Smooth muscle cell (in vitro differentiated cells): ENCODE data around the gene USP21. TPM values are rescaled to one million over a fixed set of nuclear protein-coding genes. Genes with fewer than 3 reads are reported as not detected.
A peak's percentile ranks its signal among the peaks of the same experiment; 100 is the strongest.

Experiments used
- DNase-seq: peaks from one replicate; lab custom pipeline; 2025; ENCODE audit not compliant: unreplicated experiment; lab: John Stamatoyannopoulos, UW
- H2AFZ ChIP-seq: fragments of 200-600 bp; sonication (generic); 2 replicates; pipeline ENCODE4 v1.6.0; 2016; ENCODE audit warnings: antibody characterized with exemption, low read depth, mild to moderate bottlenecking
- H3F3A ChIP-seq: fragments of 200-600 bp; sonication (generic); 2 replicates; pipeline ENCODE4 v1.6.0; 2017; ENCODE audit warnings: antibody characterized with exemption, low read depth
- H3K27ac ChIP-seq: fragments of 200-600 bp; sonication (generic); 2 replicates; pipeline ENCODE4 v1.5.1; 2016; ENCODE audit warnings: low read depth, mild to moderate bottlenecking
- H3K27me3 ChIP-seq: fragments of 200-600 bp; sonication (generic); 2 replicates; pipeline ENCODE4 v1.6.1; 2016; ENCODE audit warnings: low read depth, mild to moderate bottlenecking
- H3K36me3 ChIP-seq: fragments of 200-600 bp; sonication (generic); 2 replicates; pipeline ENCODE4 v1.5.1; 2016; ENCODE audit warnings: low read depth
- H3K4me1 ChIP-seq: fragments of 200-600 bp; sonication (generic); 2 replicates; pipeline ENCODE4 v1.5.1; 2016; ENCODE audit warnings: low read depth
- H3K4me2 ChIP-seq: fragments of 200-600 bp; sonication (generic); 2 replicates; pipeline ENCODE4 v1.6.0; 2016; ENCODE audit warnings: mild to moderate bottlenecking
- H3K4me3 ChIP-seq: fragments of 200-600 bp; sonication (generic); 2 replicates; pipeline ENCODE4 v1.5.1; 2016; ENCODE audit warnings: mild to moderate bottlenecking
- H3K79me2 ChIP-seq: fragments of 200-600 bp; sonication (generic); 2 replicates; pipeline ENCODE4 v1.6.0; 2016; ENCODE audit warnings: low read depth, mild to moderate bottlenecking
- H3K9ac ChIP-seq: fragments of 200-600 bp; sonication (generic); 2 replicates; pipeline ENCODE4 v1.6.0; 2016; ENCODE audit warnings: low read depth
- H3K9me3 ChIP-seq: fragments of 200-600 bp; sonication (generic); replicated peaks from 2 replicates; pipeline ENCODE4 v1.5.1; 2016; ENCODE audit warnings: low read depth
- H4K20me1 ChIP-seq: fragments of 200-600 bp; sonication (generic); 2 replicates; pipeline ENCODE4 v1.6.0; 2016; ENCODE audit warnings: low read depth
- WGBS: methylation state at CpG from one replicate; pipeline ENCODE4 v1.1.7; 2016; ENCODE audit warnings: low lambda C conversion rate; 5-methylcytosine and 5-hydroxymethylcytosine counted together
- polyA plus RNA-seq: library from polyadenylated mRNA; unstranded; fragments of >200 nt; fragmentation: Nextera tagmentation; extraction: Ambion mirVana; gene quantifications from 2 replicates; pipeline ENCODE4 v1.2.1, GENCODE V29; 2016
- small RNA-seq: library from RNA; depleted of rRNA; stranded (forward); fragments of <200 nt; gene quantifications from one replicate; pipeline ENCODE3, GENCODE V24; 2014
- total RNA-seq: library from RNA; depleted of rRNA; stranded (reverse); fragments of >200 nt; gene quantifications from 2 replicates; pipeline ENCODE4 v1.2.3, GENCODE V29; 2014
- TF ChIP-seq, protein P1 (sequence below): fragments of 200-600 bp; sonication (generic); IDR thresholded peaks from 2 replicates; pipeline ENCODE4 v1.5.1; 2017; ENCODE audit warnings: borderline replicate concordance, mild to moderate bottlenecking, antibody characterized with exemption; ENCODE audit not compliant: insufficient read depth, poor library complexity, severe bottlenecking

The USP21 gene
- total and polyA plus RNA-seq, 2 experiments from 2014 or later = 10.7 to 25.4 TPM

DNA sequence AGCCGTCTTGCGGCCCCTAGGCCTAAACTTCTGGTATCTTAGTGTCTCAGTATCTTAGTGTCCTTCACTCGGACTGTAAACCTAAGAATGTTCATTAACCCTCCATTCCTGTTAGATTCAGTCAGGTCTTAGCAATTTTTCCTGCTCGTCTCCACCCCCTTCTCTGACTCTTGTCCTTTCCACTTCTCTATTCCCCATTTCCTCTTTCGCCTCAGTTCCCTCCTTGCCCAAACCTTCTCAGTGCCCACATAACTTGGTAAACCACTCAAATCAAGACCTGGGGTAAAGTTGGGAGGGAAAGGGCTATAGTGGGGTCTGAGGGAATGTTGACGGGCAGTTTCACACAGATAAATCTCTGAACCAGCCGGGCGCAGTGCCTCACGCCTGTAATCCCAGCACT lies 55.1 kb downstream of the USP21 start:
- no peaks in the 10 kb centered on the region for H3K27me3 ChIP-seq
- H2AFZ ChIP-seq = no peak overlapping the region
- H3K9me3 ChIP-seq = no peaks in the 10 kb centered on the region
- H3K4me3 ChIP-seq = no peak overlapping the region
- no peak overlapping the region for H3K27ac ChIP-seq
- peaks cover 29% of the 10 kb centered on the region for H3K36me3 ChIP-seq
- H3F3A ChIP-seq = peaks cover 15% of the 10 kb centered on the region
- H3K4me2 ChIP-seq = no peak overlapping the region
- H3K4me1 ChIP-seq = peaks cover 13% of the 10 kb centered on the region
- H3K79me2 ChIP-seq = no peaks in the 10 kb centered on the region
- DNase-seq = no peak
- no peak overlapping the region for H3K9ac ChIP-seq
- H4K20me1 ChIP-seq = peaks cover 3% of the 10 kb centered on the region
- TF ChIP-seq, protein P1, sequence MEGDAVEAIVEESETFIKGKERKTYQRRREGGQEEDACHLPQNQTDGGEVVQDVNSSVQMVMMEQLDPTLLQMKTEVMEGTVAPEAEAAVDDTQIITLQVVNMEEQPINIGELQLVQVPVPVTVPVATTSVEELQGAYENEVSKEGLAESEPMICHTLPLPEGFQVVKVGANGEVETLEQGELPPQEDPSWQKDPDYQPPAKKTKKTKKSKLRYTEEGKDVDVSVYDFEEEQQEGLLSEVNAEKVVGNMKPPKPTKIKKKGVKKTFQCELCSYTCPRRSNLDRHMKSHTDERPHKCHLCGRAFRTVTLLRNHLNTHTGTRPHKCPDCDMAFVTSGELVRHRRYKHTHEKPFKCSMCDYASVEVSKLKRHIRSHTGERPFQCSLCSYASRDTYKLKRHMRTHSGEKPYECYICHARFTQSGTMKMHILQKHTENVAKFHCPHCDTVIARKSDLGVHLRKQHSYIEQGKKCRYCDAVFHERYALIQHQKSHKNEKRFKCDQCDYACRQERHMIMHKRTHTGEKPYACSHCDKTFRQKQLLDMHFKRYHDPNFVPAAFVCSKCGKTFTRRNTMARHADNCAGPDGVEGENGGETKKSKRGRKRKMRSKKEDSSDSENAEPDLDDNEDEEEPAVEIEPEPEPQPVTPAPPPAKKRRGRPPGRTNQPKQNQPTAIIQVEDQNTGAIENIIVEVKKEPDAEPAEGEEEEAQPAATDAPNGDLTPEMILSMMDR = no peak
- 95% methylated on average over 9 of the region's 9 CpGs for WGBS

DNA sequence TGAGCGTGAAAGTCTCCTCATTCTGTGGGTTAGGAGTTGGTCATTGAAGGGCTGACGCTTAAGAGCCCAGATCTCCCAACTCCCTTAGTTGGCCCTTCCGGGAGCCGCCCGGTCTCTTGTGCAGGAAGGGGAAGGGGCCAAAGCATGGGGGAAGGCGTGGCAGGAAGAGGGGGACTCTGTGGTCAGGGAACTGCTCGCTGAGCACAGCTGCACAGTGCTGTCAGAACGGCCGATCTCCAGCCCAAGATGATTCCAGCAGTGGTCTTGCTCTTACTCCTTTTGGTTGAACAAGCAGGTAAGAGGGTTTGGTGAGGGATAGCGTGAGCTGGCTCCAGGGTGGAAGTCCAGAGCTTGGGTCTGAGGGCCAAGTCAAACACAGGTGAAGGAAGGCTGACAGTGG lies 55.8 kb downstream of the USP21 start, which contains the start of gene FCER1G:
TSS of gene FCER1G (plus strand) at position 220 of the 400 bp plus-strand sequence. CDS start at position 247, 27 bp downstream.
- Histone ChIP-seq H3K4me2 (peak within 1 kb of the TSS; percentile 79), H3K27me3 (no peaks in the 10 kb centered on the region), H3K9me3 (no peaks in the 10 kb centered on the region), H3K4me1 (peaks cover 13% of the 10 kb centered on the region), H4K20me1 (no peaks in the 10 kb centered on the region), H3K79me2 (no peaks in the 10 kb centered on the region), H3K36me3 (peaks cover 27% of the 10 kb centered on the region), H2AFZ (no peak within 1 kb of the TSS), H3K27ac (peak within 1 kb of the TSS; percentile 92), H3K9ac (no peak within 1 kb of the TSS), H3K4me3 (no peak within 1 kb of the TSS), H3F3A (peaks cover 15% of the 10 kb centered on the region)
- 93% methylated on average over 10 of the region's 10 CpGs for WGBS
- no peak for DNase-seq
- TF ChIP-seq, protein P1 = no peak

Small RNAs within 50 kb of the gene (small RNA-seq; reads per million reads assigned to genes)
- not detected for gene RF01225

Other genes with a start within 250 kb of the USP21 start
- gene ITLN2, start 204.7 kb upstream of the USP21 start, total RNA-seq = not detected in 2 replicates
- not detected in 2 replicates for gene ITLN2, start 204.7 kb upstream of the USP21 start, polyA plus RNA-seq
- gene F11R, start 138.3 kb upstream of the USP21 start, total RNA-seq = 57.8 and 62.5 TPM in 2 replicates
- 26.4 and 35.6 TPM in 2 replicates for gene F11R, start 138.3 kb upstream of the USP21 start, polyA plus RNA-seq
- gene TSTD1, start 120.5 kb upstream of the USP21 start, total RNA-seq = 11.5 and 48.0 TPM in 2 replicates
- gene TSTD1, start 120.5 kb upstream of the USP21 start, polyA plus RNA-seq = 26.0 and 63.2 TPM in 2 replicates
- gene USF1, start 113.5 kb upstream of the USP21 start, total RNA-seq = 47.0 and 51.7 TPM in 2 replicates
- 18.2 and 20.0 TPM in 2 replicates for gene USF1, start 113.5 kb upstream of the USP21 start, polyA plus RNA-seq
- gene ARHGAP30, start 89.6 kb upstream of the USP21 start, total RNA-seq = 0.90 and 1.2 TPM in 2 replicates
- gene ARHGAP30, start 89.6 kb upstream of the USP21 start, polyA plus RNA-seq = 0.13 and 1.1 TPM in 2 replicates
- gene NECTIN4, start 69.9 kb upstream of the USP21 start, total RNA-seq = 18.2 and 27.6 TPM in 2 replicates
- gene NECTIN4, start 69.9 kb upstream of the USP21 start, polyA plus RNA-seq = 12.7 and 32.8 TPM in 2 replicates
- gene KLHDC9, start 61.1 kb upstream of the USP21 start, total RNA-seq = 2.2 and 10.0 TPM in 2 replicates
- 3.3 and 4.6 TPM in 2 replicates for gene KLHDC9, start 61.1 kb upstream of the USP21 start, polyA plus RNA-seq
- 49.0 and 82.0 TPM in 2 replicates for gene PFDN2, start 41.5 kb upstream of the USP21 start, total RNA-seq
- 139 and 150 TPM in 2 replicates for gene PFDN2, start 41.5 kb upstream of the USP21 start, polyA plus RNA-seq
- 33.6 and 37.2 TPM in 2 replicates for gene NIT1, start 41.4 kb upstream of the USP21 start, total RNA-seq
- gene NIT1, start 41.4 kb upstream of the USP21 start, polyA plus RNA-seq = 37.6 and 53.0 TPM in 2 replicates
- gene DEDD, start 26.8 kb upstream of the USP21 start, total RNA-seq = 36.3 and 36.9 TPM in 2 replicates
- gene DEDD, start 26.8 kb upstream of the USP21 start, polyA plus RNA-seq = 33.7 and 38.6 TPM in 2 replicates
- gene UFC1, start 5.5 kb upstream of the USP21 start, total RNA-seq = 57.1 and 58.2 TPM in 2 replicates
- gene UFC1, start 5.5 kb upstream of the USP21 start, polyA plus RNA-seq = 81.5 and 94.5 TPM in 2 replicates
- gene PPOX, start 6.9 kb downstream of the USP21 start, total RNA-seq = 14.2 and 16.5 TPM in 2 replicates
- 23.8 and 31.6 TPM in 2 replicates for gene PPOX, start 6.9 kb downstream of the USP21 start, polyA plus RNA-seq
- gene B4GALT3, start 18.0 kb downstream of the USP21 start, total RNA-seq = 21.4 and 21.9 TPM in 2 replicates
- gene B4GALT3, start 18.0 kb downstream of the USP21 start, polyA plus RNA-seq = 44.9 and 47.0 TPM in 2 replicates
- 11.5 and 17.1 TPM in 2 replicates for gene ADAMTS4, start 39.6 kb downstream of the USP21 start, total RNA-seq
- gene ADAMTS4, start 39.6 kb downstream of the USP21 start, polyA plus RNA-seq = 17.7 and 28.3 TPM in 2 replicates
- gene NDUFS2, start 42.9 kb downstream of the USP21 start, total RNA-seq = 54.3 and 58.1 TPM in 2 replicates
- gene NDUFS2, start 42.9 kb downstream of the USP21 start, polyA plus RNA-seq = 136 and 139 TPM in 2 replicates
- not detected in 2 replicates for gene FCER1G, start 55.8 kb downstream of the USP21 start, total RNA-seq
- gene FCER1G, start 55.8 kb downstream of the USP21 start, polyA plus RNA-seq = 0.78 and 0.98 TPM in 2 replicates
- gene APOA2, start 64.1 kb downstream of the USP21 start, total RNA-seq = not detected in 2 replicates
- gene APOA2, start 64.1 kb downstream of the USP21 start, polyA plus RNA-seq = 1.6 and 3.6 TPM in 2 replicates
- 3.3 and 8.6 TPM in 2 replicates for gene TOMM40L, start 66.6 kb downstream of the USP21 start, total RNA-seq
- gene TOMM40L, start 66.6 kb downstream of the USP21 start, polyA plus RNA-seq = 8.3 and 9.0 TPM in 2 replicates
- gene NR1I3, start 78.7 kb downstream of the USP21 start, total RNA-seq = not detected in 2 replicates
- gene NR1I3, start 78.7 kb downstream of the USP21 start, polyA plus RNA-seq = 0.46 and 0.90 TPM in 2 replicates
- 0.09 and 0.13 TPM in 2 replicates for gene PCP4L1, start 99.2 kb downstream of the USP21 start, total RNA-seq
- 0.28 TPM in 1 of 2 replicates, not detected in the other for gene PCP4L1, start 99.2 kb downstream of the USP21 start, polyA plus RNA-seq
- not detected in 2 replicates for gene MPZ, start 150.5 kb downstream of the USP21 start, total RNA-seq
- gene MPZ, start 150.5 kb downstream of the USP21 start, polyA plus RNA-seq = 0.22 TPM in 1 of 2 replicates, not detected in the other
- 153 and 179 TPM in 2 replicates for gene SDHC, start 154.9 kb downstream of the USP21 start, total RNA-seq
- gene SDHC, start 154.9 kb downstream of the USP21 start, polyA plus RNA-seq = 333 and 342 TPM in 2 replicates
- gene CFAP126, start 208.4 kb downstream of the USP21 start, total RNA-seq = not detected in 2 replicates
- not detected in 2 replicates for gene CFAP126, start 208.4 kb downstream of the USP21 start, polyA plus RNA-seq